HepG2 (cell line): ENCODE data around the gene GMPPA. TPM values are rescaled to one million over a fixed set of nuclear protein-coding genes. Genes with fewer than 3 reads are reported as not detected.

Experiments
- ATF4 ChIP-seq, 2 experiments: fragments of 450-650 bp in 1 of 2; sonication (generic) in 1 of 2; formaldehyde crosslinking; IDR thresholded peaks; 2 replicates each; pipeline versions ENCODE4 v1.5.0 to v1.8.0; 2020 to 2022; ENCODE audit warnings: mild to moderate bottlenecking in 1 of 2, missing genetic modification reagents in 1 of 2
- ATF7 ChIP-seq, 2 experiments: fragments of 450-650 bp in 1 of 2; sonication (generic) in 1 of 2; formaldehyde crosslinking in 1 of 2; IDR thresholded peaks; 2 replicates each; pipeline versions ENCODE4 v1.4.0 to v1.6.1; 2016 to 2020; ENCODE audit warnings: antibody characterized with exemption in 1 of 2, mild to moderate bottlenecking in 1 of 2, missing genetic modification reagents in 1 of 2
- ATF7-NPFF ChIP-seq: sonication (generic); formaldehyde crosslinking; IDR thresholded peaks from 2 replicates; pipeline ENCODE4 v1.8.1; 2023; ENCODE audit warnings: mild to moderate bottlenecking, low read depth, missing genetic modification reagents, moderate library complexity
- DNMT3B ChIP-seq: conservative IDR thresholded peaks from 2 replicates; pipeline ENCODE4 v1.6.1; 2016; ENCODE audit warnings: missing biosample characterization, control low read depth
- HNF4A ChIP-seq: sonication (generic); formaldehyde crosslinking; IDR thresholded peaks from 2 replicates; pipeline ENCODE4 v1.4.0; 2020; ENCODE audit warnings: missing genetic modification reagents
- PRDM4 ChIP-seq: sonication (generic); formaldehyde crosslinking; IDR thresholded peaks from 2 replicates; pipeline ENCODE4 v1.9.0; 2021; ENCODE audit warnings: missing genetic modification reagents, borderline replicate concordance
- SOX6 ChIP-seq, 2 experiments: fragments of 450-650 bp in 1 of 2; sonication (generic) in 1 of 2; formaldehyde crosslinking in 1 of 2; IDR thresholded peaks; 2 replicates each; pipeline versions ENCODE4 v1.4.0 to v1.6.1; 2017 to 2020; ENCODE audit warnings: antibody characterized with exemption in 1 of 2, mild to moderate bottlenecking in 1 of 2, missing genetic modification reagents in 1 of 2
- ZFP36L2 ChIP-seq: sonication (generic); formaldehyde crosslinking; IDR thresholded peaks from 2 replicates; pipeline ENCODE4 v1.4.0; 2020; ENCODE audit warnings: missing genetic modification reagents
- ZNF142 ChIP-seq: sonication (generic); formaldehyde crosslinking; IDR thresholded peaks from 2 replicates; pipeline ENCODE4 v1.4.0; 2020; ENCODE audit warnings: missing genetic modification reagents
- ZNF253 ChIP-seq: sonication (generic); formaldehyde crosslinking; IDR thresholded peaks from 2 replicates; pipeline ENCODE4 v1.8.0; 2022; ENCODE audit warnings: mild to moderate bottlenecking, missing genetic modification reagents, borderline replicate concordance
- ZNF432 ChIP-seq: sonication (generic); formaldehyde crosslinking; IDR thresholded peaks from 2 replicates; pipeline ENCODE4 v1.5.0; 2020; ENCODE audit warnings: missing genetic modification reagents, mild to moderate bottlenecking, borderline replicate concordance
- ZNF660 ChIP-seq: sonication (generic); formaldehyde crosslinking; IDR thresholded peaks from 2 replicates; pipeline ENCODE4 v1.5.1; 2020; ENCODE audit warnings: mild to moderate bottlenecking, low read depth, missing genetic modification reagents, borderline replicate concordance
- polyA plus RNA-seq, 8 experiments: library from polyadenylated mRNA; depleted of rRNA in 3 of 8; stranded (reverse) in 7 of 8; unstranded in 1 of 8; fragments of >200 nt; fragmentation: Illumina TruSeq in 4 of 8; extraction: Trizol in 4 of 8; gene quantifications; 2 replicates each; pipeline versions ENCODE4 v1.2.1 to v1.2.3, GENCODE V29; 2011 to 2016; ENCODE audit warnings: low read depth in 4 of 8, missing spikeins in 1 of 8, mixed read lengths in 1 of 8; ENCODE audit not compliant: insufficient read depth in 1 of 8
- total RNA-seq, 5 experiments: library from RNA; depleted of rRNA; stranded (reverse); fragments of >200 nt; fragmentation: Illumina TruSeq; extraction: Trizol; gene quantifications; 2 replicates each; pipeline ENCODE4 v1.2.3, GENCODE V29; 2016; ENCODE audit warnings: low read depth in 1 of 5
- TF ChIP-seq, protein P1 (sequence below): sonication (generic); formaldehyde crosslinking; IDR thresholded peaks from 2 replicates; pipeline ENCODE4 v1.5.1; 2020; ENCODE audit warnings: mild to moderate bottlenecking, missing genetic modification reagents, borderline replicate concordance

GMPPA gene
- total and polyA plus RNA-seq, 2 of the 13 experiments (the other 11 are each of a cell fraction or from before 2014, with no cell fraction given): 81.1 to 106 TPM

- TF ChIP-seq PRDM4 (CRISPR knock-in tag): no peak; the same call in 1 of the 2 replicates
- peak; percentile 97 for TF ChIP-seq ATF7 (IDR thresholded peaks at IDR 0.05)
- peak; percentile 96 for TF ChIP-seq ATF7 (CRISPR knock-in tag; IDR thresholded peaks at IDR 0.05)
- TF ChIP-seq ATF7-NPFF (CRISPR knock-in tag): peak; percentile 87
- peak; percentile 65 for TF ChIP-seq HNF4A (CRISPR knock-in tag)
- TF ChIP-seq ATF4 (CRISPR knock-in tag; IDR thresholded peaks at IDR 0.05): no peak; a peak in 1 of 4 replicates
- TF ChIP-seq, protein P1, sequence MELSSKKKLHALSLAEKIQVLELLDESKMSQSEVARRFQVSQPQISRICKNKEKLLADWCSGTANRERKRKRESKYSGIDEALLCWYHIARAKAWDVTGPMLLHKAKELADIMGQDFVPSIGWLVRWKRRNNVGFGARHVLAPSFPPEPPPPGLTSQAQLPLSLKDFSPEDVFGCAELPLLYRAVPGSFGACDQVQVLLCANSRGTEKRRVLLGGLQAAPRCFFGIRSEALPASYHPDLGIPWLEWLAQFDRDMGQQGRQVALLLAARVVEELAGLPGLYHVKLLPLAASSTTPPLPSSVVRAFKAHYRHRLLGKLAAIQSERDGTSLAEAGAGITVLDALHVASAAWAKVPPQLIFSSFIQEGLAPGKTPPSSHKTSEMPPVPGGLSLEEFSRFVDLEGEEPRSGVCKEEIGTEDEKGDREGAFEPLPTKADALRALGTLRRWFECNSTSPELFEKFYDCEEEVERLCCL: 0 out of 2 replicates have a peak, but pooled peaks have one; percentile 54
- TF ChIP-seq ZFP36L2 (CRISPR knock-in tag): peak; percentile 75; the same call in 1 of the 2 replicates
- TF ChIP-seq DNMT3B: no peak; the same call in 1 of the 2 replicates
- TF ChIP-seq ZNF142 (CRISPR knock-in tag): peak; percentile 95; the same call in 1 of the 2 replicates
- TF ChIP-seq ZNF253 (CRISPR knock-in tag): peak; percentile 73; the same call in 1 of the 2 replicates
- peak; percentile 31; the same call in 1 of the 2 replicates for TF ChIP-seq ZNF660 (CRISPR knock-in tag)
- no peak for TF ChIP-seq SOX6 (IDR thresholded peaks at IDR 0.05)
- peak; percentile 62 for TF ChIP-seq SOX6 (CRISPR knock-in tag; IDR thresholded peaks at IDR 0.05)
- no peak for TF ChIP-seq ZNF432 (CRISPR knock-in tag)
Measured at GRCh38 chr2:219543596-219544358, 45.1 kb downstream of the GMPPA start, which contains the start of the genes CHPF and TMEM198 (continued).
